Activated CD4-positive, alpha-beta T cell treated with anti-CD3 and anti-CD28 coated beads for 1 hour (primary cell): ENCODE measurements around the gene NBAS.
"Not testable (repeated sequence)": the region's sequence is repeated elsewhere in the genome, so short reads cannot be mapped to it uniquely, and the experiment has no call there.

Source experiments
- DNase-seq: peaks from one replicate; pipeline ENCODE4 v3.0.0-alpha.2; 2020

NBAS gene

GRCh38 chr2:15354596-15355366 lies 206.4 kb downstream of the NBAS start:
- no peak for DNase-seq

- no peak for DNase-seq
Measured at GRCh38 chr2:15352363-15352762, 208.8 kb downstream of the NBAS start.

GRCh38 chr2:15348636-15349035 lies 212.5 kb downstream of the NBAS start:
- DNase-seq = no peak

GRCh38 chr2:15348045-15348444 lies 213.1 kb downstream of the NBAS start:
- no peak for DNase-seq

GRCh38 chr2:15346624-15347023 lies 214.5 kb downstream of the NBAS start:
- no peak for DNase-seq

GRCh38 chr2:15337996-15338666 lies 223.0 kb downstream of the NBAS start:
- no peak for DNase-seq

- DNase-seq = no peak
Measured at GRCh38 chr2:15334644-15335326, 226.3 kb downstream of the NBAS start.

GRCh38 chr2:15331787-15332186 lies 229.3 kb downstream of the NBAS start:
- DNase-seq = no peak

- no peak for DNase-seq
Measured at GRCh38 chr2:15325296-15325695, 235.8 kb downstream of the NBAS start.

- no peak for DNase-seq
Measured at GRCh38 chr2:15323227-15323626, 237.9 kb downstream of the NBAS start.

GRCh38 chr2:15321481-15321880 lies 239.7 kb downstream of the NBAS start:
- not testable (repeated sequence) for DNase-seq

- no peak for DNase-seq
Measured at GRCh38 chr2:15316370-15316814, 244.7 kb downstream of the NBAS start.

GRCh38 chr2:15315411-15315810 lies 245.7 kb downstream of the NBAS start:
- DNase-seq = no peak

- no peak for DNase-seq
Measured at GRCh38 chr2:15313657-15314056, 247.5 kb downstream of the NBAS start.

GRCh38 chr2:15311926-15312325 lies 249.2 kb downstream of the NBAS start:
- no peak for DNase-seq

- DNase-seq = no peak
Measured at GRCh38 chr2:15311201-15311907, 249.8 kb downstream of the NBAS start.

- DNase-seq = no peak
Measured at GRCh38 chr2:15307526-15307925, 253.6 kb downstream of the NBAS start.

GRCh38 chr2:15306706-15307105 lies 254.4 kb downstream of the NBAS start:
- DNase-seq = no peak

- no peak for DNase-seq
Measured at GRCh38 chr2:15303874-15304273, 257.3 kb downstream of the NBAS start.

- DNase-seq = no peak
Measured at GRCh38 chr2:15302154-15302553, 259.0 kb downstream of the NBAS start.

- DNase-seq = no peak
Measured at GRCh38 chr2:15300624-15301573, 260.2 kb downstream of the NBAS start.

- DNase-seq = no peak
Measured at GRCh38 chr2:15299904-15300520, 261.1 kb downstream of the NBAS start.
